RWPE1 (cell line): ENCODE results near the gene SYNPO2.
"Not testable (repeated sequence)": the region's sequence is repeated elsewhere in the genome, so short reads cannot be mapped to it uniquely, and the experiment has no call there.

Source experiments
- CTCF ChIA-PET: fragments of 350-600 bp; sonication (Branson Sonifier 250); formaldehyde crosslinking; extraction: SDS; loops from one replicate; lab custom pipeline; 2021; lab: Yijun Ruan, JAX
- POLR2A ChIA-PET: fragments of 400-600 bp; formaldehyde crosslinking; extraction: SDS; loops from one replicate; lab custom pipeline; 2020; ENCODE audit warnings: antibody characterized with exemption; ENCODE audit not compliant: low non-redundant PET; lab: Yijun Ruan, JAX
- DNase-seq: peaks from one replicate; pipeline ENCODE4 v3.0.0; 2012; ENCODE audit warnings: low spot score
- H3K27ac ChIP-seq: fragments of 450-650 bp; 2 replicates; pipeline ENCODE4 v1.5.1; 2017
- TF ChIP-seq, protein P1 (sequence below): fragments of 450-650 bp; conservative IDR thresholded peaks from 2 replicates; pipeline ENCODE4 v1.5.1; 2017; ENCODE audit warnings: low read depth, mild to moderate bottlenecking

SYNPO2 gene

DNA sequence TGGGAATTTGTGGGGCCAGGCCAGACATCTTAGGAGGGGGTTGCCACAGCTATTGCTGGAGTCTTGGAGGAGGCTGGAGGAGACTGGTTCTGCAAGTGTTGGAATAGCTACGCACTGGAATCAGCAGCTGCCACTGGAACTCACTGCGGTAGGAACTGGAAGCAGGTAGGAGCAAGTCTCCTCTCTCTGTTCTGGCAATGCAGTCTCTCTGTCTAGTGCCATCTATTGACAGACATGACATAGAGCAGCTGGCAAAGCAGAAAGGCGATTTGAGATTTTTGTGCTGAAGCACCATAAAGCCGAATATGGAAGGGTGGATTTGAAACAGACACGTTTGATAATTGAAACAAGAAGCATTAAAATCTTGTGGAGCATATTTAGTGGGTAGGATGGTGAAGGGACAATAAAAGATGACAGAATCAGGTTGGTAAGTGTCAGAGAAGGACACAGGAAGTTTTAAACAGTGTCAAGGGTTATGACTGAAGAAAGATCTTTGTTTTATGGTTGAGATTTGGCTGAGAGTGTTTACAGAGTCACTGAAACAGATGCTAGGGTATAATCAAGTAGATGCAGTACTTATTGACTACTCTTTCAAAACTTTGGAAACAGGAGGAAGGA, 23.5 kb upstream of the SYNPO2 start:
- H3K27ac ChIP-seq = no peak overlapping the region
- POLR2A ChIA-PET = no interaction called here
- TF ChIP-seq, protein P1, sequence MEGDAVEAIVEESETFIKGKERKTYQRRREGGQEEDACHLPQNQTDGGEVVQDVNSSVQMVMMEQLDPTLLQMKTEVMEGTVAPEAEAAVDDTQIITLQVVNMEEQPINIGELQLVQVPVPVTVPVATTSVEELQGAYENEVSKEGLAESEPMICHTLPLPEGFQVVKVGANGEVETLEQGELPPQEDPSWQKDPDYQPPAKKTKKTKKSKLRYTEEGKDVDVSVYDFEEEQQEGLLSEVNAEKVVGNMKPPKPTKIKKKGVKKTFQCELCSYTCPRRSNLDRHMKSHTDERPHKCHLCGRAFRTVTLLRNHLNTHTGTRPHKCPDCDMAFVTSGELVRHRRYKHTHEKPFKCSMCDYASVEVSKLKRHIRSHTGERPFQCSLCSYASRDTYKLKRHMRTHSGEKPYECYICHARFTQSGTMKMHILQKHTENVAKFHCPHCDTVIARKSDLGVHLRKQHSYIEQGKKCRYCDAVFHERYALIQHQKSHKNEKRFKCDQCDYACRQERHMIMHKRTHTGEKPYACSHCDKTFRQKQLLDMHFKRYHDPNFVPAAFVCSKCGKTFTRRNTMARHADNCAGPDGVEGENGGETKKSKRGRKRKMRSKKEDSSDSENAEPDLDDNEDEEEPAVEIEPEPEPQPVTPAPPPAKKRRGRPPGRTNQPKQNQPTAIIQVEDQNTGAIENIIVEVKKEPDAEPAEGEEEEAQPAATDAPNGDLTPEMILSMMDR = peak; percentile 83
- CTCF ChIA-PET = interaction anchor here (0.5 to 1.7 kb wide), 25 partner anchors 9 to 1091 kb away, joined by 3 to 8 read pairs (median 4); no protein-coding TSS in a partner anchor
- peak; percentile 72 for DNase-seq

DNA sequence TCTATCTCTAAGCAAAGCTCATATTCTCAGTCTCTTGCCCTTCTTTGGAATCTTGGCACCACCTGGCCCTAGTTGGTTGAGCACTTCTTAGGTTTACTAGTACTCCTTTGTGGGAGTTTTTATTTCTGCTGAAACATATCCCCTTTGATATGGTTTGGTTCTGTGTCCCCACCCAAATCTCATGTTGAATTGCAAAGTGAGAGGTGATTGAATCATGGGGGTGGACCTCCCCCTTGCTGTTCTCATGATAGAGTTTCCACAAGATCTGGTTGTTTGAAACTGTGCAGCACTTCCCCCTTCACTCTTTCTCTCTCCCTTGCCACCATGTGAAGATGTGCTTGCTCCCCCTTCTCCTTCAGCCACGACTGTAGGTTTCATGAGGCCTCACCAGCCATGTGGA, 22.2 kb upstream of the SYNPO2 start:
- CTCF ChIA-PET = interaction anchor here (0.6 to 0.7 kb wide), 2 partner anchors 75 to 100 kb away, joined by 3 to 6 read pairs; no protein-coding TSS in a partner anchor
- no peak overlapping the region for H3K27ac ChIP-seq
- DNase-seq = no peak
- POLR2A ChIA-PET = no interaction called here
- TF ChIP-seq, protein P1 = no peak

DNA sequence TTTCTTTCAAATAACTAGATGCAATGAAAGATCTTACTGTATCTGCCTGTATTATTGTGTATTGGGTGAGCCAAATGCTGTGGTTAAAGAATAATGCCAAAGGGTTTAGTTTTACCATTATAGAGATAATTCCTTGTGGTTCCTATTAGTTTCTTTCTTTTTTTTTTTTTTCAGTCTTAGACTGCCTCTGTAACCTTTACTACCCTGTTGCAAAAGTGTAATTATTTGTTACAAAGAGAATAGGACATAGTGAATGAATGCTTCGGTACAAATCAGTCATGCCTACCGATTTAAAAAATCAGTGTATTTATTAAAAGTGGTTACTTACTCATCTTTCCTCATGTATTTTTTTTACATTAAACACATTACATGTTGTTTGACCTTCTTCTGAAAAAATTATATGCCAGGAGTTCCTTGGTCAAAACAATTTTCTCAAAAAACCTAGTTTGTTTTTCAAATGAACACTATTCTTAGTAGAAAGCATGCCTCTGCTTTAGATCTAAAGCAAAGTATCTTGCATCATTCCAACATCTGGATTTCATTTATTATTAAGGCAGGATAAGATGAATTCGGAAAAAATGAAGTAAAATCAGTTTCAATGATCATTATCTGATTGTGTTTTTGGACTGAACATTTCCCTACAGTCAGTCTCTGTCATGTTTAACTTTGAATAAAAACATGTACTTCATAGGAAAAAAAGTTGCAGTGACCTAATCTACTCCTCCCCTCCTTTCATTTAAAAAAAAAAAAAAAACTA, 21.2 kb upstream of the SYNPO2 start:
- no peak for DNase-seq
- TF ChIP-seq, protein P1 = no peak
- H3K27ac ChIP-seq = no peak overlapping the region
- POLR2A ChIA-PET = no interaction called here
- CTCF ChIA-PET = interaction anchor here (0.6 kb wide), 1 partner anchor 74 kb away, joined by 6 read pairs; no protein-coding TSS in a partner anchor

DNA sequence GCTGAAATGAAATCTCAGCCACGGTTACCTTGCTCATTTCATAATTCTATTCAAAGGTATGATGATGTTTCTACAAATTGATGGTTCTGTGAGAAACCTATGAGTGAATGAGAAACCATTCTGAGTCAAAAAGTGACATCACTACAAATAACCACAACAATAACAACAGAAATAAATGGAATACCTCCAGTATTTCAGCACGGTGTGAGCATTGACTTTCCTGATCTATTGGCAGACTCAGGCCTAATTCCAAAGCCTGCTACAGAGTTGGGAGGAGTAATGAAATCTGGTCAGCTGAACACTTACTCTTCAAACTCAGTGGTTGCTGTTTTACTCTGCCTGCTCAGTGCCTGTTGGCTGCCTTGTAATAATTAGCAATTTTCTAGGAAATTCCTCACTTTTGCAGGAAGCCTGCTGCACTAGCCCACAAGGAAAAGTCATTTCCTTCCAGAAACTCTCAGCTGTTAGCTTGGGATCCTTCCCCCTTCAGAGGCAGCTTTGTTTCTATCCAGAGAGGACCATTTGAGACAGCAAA, 18.8 kb upstream of the SYNPO2 start:
- ChIA-PET POLR2A (no interaction called here), CTCF (no interaction called here)
- H3K27ac ChIP-seq = no peak overlapping the region
- TF ChIP-seq, protein P1 = no peak
- no peak for DNase-seq

DNA sequence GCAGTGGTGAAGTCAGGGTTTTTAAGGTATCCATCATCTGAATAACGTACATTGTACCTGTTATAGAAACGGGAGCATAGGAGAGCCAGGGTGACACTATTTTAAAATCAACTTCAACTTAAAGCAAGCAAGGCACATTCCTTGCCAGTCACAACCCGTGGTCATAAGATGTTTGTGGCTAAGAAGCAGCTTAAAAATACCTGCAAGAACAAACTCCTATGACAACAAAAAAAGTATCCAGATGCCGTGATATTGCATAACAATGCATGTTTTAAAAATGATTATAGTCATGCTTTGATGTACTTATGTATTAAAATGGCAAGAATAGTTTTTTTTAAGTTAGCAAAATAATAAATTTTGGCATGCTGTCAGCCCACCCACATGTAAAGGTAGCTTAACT, 16.5 kb upstream of the SYNPO2 start:
- POLR2A ChIA-PET = no interaction called here
- no peak for DNase-seq
- H3K27ac ChIP-seq = no peak overlapping the region
- TF ChIP-seq, protein P1 = no peak
- CTCF ChIA-PET = no interaction called here

DNA sequence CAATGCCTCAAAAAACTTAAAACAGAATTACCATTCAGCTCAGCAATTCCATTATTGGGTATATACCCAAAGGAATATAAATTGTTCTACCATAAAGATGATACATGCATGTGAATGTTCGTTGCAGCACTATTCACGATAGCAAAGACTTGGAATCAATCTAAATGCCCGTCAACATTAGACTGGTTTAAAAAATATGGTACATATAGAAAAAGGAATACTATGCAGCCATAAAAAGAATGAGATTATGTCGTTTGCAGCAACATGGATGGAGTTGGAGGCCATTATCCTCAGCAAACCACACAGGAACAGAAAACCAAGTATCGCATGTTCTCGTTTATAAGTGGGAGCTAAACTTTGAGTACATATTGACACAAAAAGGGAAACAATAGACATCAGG, 10.9 kb upstream of the SYNPO2 start:
- no peak overlapping the region for H3K27ac ChIP-seq
- TF ChIP-seq, protein P1 = no peak
- DNase-seq = no peak
- POLR2A ChIA-PET = no interaction called here
- CTCF ChIA-PET = interaction anchor here (0.6 kb wide), 1 partner anchor 11 kb away, joined by 3 read pairs; no protein-coding TSS in a partner anchor

DNA sequence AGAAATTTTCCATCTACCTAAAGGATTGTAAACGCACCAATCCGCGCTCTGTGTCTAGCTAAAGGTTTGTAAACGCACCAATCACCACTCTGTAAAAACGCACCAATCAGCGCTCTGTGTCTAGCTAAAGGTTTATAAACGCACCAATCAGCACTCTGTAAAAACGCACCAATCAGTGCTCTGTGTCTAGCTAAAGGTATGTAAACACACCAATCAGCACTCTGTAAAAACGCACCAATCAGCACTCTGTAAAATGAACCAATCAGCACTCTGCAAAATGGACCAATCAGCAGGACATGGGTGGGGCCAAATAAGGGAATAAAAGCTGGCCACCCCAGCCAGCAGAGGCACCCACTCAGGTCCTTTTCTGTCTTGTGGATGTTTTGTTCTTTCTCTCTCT, 10.1 kb upstream of the SYNPO2 start:
- H3K27ac ChIP-seq, DNase-seq, CTCF ChIA-PET, POLR2A ChIA-PET: not testable (repeated sequence)
